ENCODE measurements around the gene DLGAP1.
A peak's percentile ranks its signal among the peaks of the same experiment; 100 is the strongest.

The DLGAP1 gene

GRCh38 chr18:3995476-3996102 lies 459.5 kb downstream of the DLGAP1 start:
- peak; percentile 76 for TF ChIP-seq CTCF (IDR thresholded peaks at IDR 0.05; ENCODE audit: borderline replicate concordance, insufficient read depth, low read depth, low read length)
- H3K4me3 ChIP-seq (ENCODE audit: low read depth, low read length): no peak overlapping the region

GRCh38 chr18:3993941-3994687 lies 461.0 kb downstream of the DLGAP1 start:
- no peak overlapping the region for H3K4me3 ChIP-seq (ENCODE audit: low read depth, low read length)
- TF ChIP-seq CTCF (IDR thresholded peaks at IDR 0.05; ENCODE audit: borderline replicate concordance, insufficient read depth, low read depth, low read length): no peak

- no peak for TF ChIP-seq CTCF (IDR thresholded peaks at IDR 0.05; ENCODE audit: borderline replicate concordance, insufficient read depth, low read depth, low read length)
- no peak overlapping the region for H3K4me3 ChIP-seq (ENCODE audit: low read depth, low read length)
Measured at GRCh38 chr18:3985664-3986063, 469.4 kb downstream of the DLGAP1 start.

- no peak for TF ChIP-seq CTCF (IDR thresholded peaks at IDR 0.05; ENCODE audit: borderline replicate concordance, insufficient read depth, low read depth, low read length)
- H3K4me3 ChIP-seq (ENCODE audit: low read depth, low read length): no peak overlapping the region
Measured at GRCh38 chr18:3985020-3985419, 470.1 kb downstream of the DLGAP1 start.

GRCh38 chr18:3984163-3984757 lies 470.8 kb downstream of the DLGAP1 start:
- no peak overlapping the region for H3K4me3 ChIP-seq (ENCODE audit: low read depth, low read length)
- no peak for TF ChIP-seq CTCF (IDR thresholded peaks at IDR 0.05; ENCODE audit: borderline replicate concordance, insufficient read depth, low read depth, low read length)

GRCh38 chr18:3983351-3983969 lies 471.6 kb downstream of the DLGAP1 start:
- TF ChIP-seq CTCF (IDR thresholded peaks at IDR 0.05; ENCODE audit: borderline replicate concordance, insufficient read depth, low read depth, low read length): no peak
- no peak overlapping the region for H3K4me3 ChIP-seq (ENCODE audit: low read depth, low read length)

Measured in GM12875 (cell line).